Islet of Langerhans (tissue), 1 donor: ENCODE measurements around the gene KCNJ6.

Experiments used
- FAIRE-seq: peaks from one replicate; lab custom pipeline; 2011; peaks lifted over from hg19 to GRCh38; lab: Jason Lieb, UNC

KCNJ6 gene

GRCh38 chr21:37642493-37642892 lies 273.8 kb downstream of the KCNJ6 start:
- FAIRE-seq, result no peak

GRCh38 chr21:37639756-37640155 lies 276.5 kb downstream of the KCNJ6 start:
- FAIRE-seq, result no peak

- FAIRE-seq, result no peak
Observed at GRCh38 chr21:37636152-37636860, 280.0 kb downstream of the KCNJ6 start.

GRCh38 chr21:37631319-37632117 lies 284.7 kb downstream of the KCNJ6 start:
- FAIRE-seq, result no peak

GRCh38 chr21:37630872-37631271 lies 285.4 kb downstream of the KCNJ6 start:
- FAIRE-seq, result no peak

GRCh38 chr21:37628362-37628761 lies 287.9 kb downstream of the KCNJ6 start:
- no peak for FAIRE-seq

- FAIRE-seq, result no peak
Observed at GRCh38 chr21:37627561-37627960, 288.7 kb downstream of the KCNJ6 start.

GRCh38 chr21:37627074-37627473 lies 289.2 kb downstream of the KCNJ6 start:
- FAIRE-seq, result no peak

- FAIRE-seq, result no peak
Observed at GRCh38 chr21:37626320-37626719, 289.9 kb downstream of the KCNJ6 start.

- FAIRE-seq, result no peak
Observed at GRCh38 chr21:37623689-37624088, 292.6 kb downstream of the KCNJ6 start.

- no peak for FAIRE-seq
Observed at GRCh38 chr21:37623183-37623582, 293.1 kb downstream of the KCNJ6 start.

GRCh38 chr21:37622755-37623154 lies 293.5 kb downstream of the KCNJ6 start:
- FAIRE-seq, result no peak

- FAIRE-seq, result no peak
Observed at GRCh38 chr21:37620401-37620800, 295.9 kb downstream of the KCNJ6 start.

- no peak for FAIRE-seq
Observed at GRCh38 chr21:37619464-37619974, 296.7 kb downstream of the KCNJ6 start.

- FAIRE-seq, result no peak
Observed at GRCh38 chr21:37618081-37618480, 298.2 kb downstream of the KCNJ6 start.

- no peak for FAIRE-seq
Observed at GRCh38 chr21:37615962-37616361, 300.3 kb downstream of the KCNJ6 start.

GRCh38 chr21:37614351-37614875 lies 301.8 kb downstream of the KCNJ6 start:
- FAIRE-seq, result no peak

GRCh38 chr21:37607081-37607480 lies 309.2 kb downstream of the KCNJ6 start:
- no peak for FAIRE-seq

- FAIRE-seq, result no peak
Observed at GRCh38 chr21:37606549-37606948, 309.7 kb downstream of the KCNJ6 start.

- no peak for FAIRE-seq
Observed at GRCh38 chr21:37605006-37605405, 311.3 kb downstream of the KCNJ6 start.

GRCh38 chr21:37603129-37603528 lies 313.1 kb downstream of the KCNJ6 start:
- FAIRE-seq, result no peak

- no peak for FAIRE-seq
Observed at GRCh38 chr21:37601915-37602314, 314.3 kb downstream of the KCNJ6 start.

GRCh38 chr21:37601027-37601426 lies 315.2 kb downstream of the KCNJ6 start:
- FAIRE-seq, result no peak
